GM19397 (cell line): ENCODE measurements around the gene SHOC2.

Experiments used
- ATAC-seq: cut with Tn5 transposase; IDR thresholded peaks from one replicate; pipeline ENCODE4 v1.9.1; 2021; ENCODE audit warnings: mild to moderate bottlenecking, moderate library complexity; ENCODE audit not compliant: unreplicated experiment

SHOC2 gene

DNA sequence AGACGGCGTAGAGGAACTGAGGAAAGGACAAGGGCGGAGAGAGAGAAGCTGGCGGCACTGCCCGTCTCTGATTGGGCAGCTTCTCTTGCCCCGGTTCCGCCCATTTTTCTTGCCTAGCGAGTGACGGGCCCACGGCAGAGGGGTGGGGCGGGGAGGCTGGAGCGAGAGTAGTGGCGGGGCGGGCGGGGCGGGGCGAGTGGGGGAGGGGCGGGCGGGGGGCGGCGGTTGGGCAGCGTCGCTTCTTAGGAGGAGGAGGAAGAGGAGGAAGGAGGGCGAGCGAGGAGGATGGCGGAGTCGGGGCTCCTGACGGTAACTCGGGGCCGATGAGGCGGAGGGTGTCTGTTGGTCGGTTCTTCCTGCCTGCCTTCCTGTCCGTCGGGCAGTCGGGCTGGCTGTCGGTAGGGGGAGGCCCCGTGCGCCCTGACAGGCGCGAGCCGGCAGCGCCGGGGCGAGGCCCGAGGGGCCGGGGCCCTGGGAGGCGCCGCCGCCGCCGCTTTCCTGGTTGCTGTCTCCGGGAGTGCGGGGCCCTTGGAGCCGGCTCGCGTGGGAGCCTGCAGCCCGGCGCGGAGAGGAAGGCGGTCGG, at the start of gene SHOC2:
Gene SHOC2 (plus strand): TSS at position 256 of the 583 bp plus-strand sequence. CDS start 44,755 bp downstream, outside the sequence.
- ATAC-seq = peak; percentile 8

DNA sequence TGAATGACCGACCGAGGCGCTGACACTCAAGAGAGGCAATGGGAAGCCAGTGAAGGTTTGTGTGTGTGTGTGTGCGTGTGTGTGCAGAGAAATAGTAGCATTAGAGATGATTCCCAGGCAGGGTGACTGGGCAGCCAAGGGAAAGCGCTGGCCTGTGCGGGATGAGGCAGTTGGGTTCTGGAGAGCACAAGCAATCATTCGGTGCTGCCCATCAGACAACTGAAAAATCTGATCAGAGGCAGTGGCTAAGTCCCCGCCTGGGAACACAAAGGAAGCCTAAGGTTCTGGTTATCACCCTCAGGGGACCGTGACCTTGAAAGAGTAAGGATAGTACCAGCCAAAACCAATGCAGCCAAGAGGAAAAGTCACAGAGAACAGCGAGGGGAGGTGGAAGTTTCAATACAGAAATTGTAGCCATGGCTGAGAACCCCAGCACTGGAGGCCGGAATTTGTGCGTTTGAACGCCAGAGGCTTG, 48.5 kb upstream of the SHOC2 start:
- no peak for ATAC-seq

DNA sequence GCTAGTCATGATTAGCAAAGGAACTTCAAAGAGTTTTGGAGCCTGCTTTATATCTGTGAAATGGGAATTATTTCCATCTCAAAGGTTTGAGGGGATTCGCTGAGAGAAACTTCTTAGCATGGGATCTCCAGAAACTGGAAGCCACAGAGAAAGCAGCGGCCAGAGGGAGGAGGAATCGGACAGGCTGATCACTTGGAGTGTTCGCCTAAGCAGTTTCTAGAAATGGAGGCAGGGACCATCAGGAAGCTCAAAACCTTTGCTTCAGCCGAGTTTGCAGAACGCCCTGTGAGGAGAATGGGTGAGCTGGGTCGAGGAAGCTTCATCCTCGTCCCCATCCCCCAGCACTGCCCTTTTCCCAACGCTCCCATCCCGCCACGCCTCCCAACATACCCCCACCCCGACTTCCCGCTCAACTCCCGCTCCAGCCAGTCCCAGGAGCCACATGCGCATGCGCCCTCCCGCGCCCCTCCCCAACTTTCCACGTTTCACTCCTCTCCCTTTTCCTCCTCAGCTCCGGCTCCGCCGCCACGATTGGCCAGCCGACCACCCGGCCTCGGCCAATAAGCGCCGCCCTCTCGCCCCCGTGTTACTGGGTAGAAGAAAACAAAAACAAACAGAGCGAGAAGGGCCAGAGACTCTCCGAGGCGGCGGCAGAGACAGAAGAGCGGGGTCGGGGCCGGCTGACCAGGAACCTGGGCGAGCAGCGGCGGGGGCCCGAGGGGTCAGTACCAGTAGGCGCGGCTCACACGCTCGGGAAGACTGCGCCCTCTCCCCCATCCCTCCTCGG, 47.9 kb upstream of the SHOC2 start, which contains the start of gene PDCD4:
Gene PDCD4 (plus strand): TSS at position 631 of the 787 bp plus-strand sequence. CDS start 4,100 bp downstream, outside the sequence.
- peak; percentile 75 for ATAC-seq

DNA sequence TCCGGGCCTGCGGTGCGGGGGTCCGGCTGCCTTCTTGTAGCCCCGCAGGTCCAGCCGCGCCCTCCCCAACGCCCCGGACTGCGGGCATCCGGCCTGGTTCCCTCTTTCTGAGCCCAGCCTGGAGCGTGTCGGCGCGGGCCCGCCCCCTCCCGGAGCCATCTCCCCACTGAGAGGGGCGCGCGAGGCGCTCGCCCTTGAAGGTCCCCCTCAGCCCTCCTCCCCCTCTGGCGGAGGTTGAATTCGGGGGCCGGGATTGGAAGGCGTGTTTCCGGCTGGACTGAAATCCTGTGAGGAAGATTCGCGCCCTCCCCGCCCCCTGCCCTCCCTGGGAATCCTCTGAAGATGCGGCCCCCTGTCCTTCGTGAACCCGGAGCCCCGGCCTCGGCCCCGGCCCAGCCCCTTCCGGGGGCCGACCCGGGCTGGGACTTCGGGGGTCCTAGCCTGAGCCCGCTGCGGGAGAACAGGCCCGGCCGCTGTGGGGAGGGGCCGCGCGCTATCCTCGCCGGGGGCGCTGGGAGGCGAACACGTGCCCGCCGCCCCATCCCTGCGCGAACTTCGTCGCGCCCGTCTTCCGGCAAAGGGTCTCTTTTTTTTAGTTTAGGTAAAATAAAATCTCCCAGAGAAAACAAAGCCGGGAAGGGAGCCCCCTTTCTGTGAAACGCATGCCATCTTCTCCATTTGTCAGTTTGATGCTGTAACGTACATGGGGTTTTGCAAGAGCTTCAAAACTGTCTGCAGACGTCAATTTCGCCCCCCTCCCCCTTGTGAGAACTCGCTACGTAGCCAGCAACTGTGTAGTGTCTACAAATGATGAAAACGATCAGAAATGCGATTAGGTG, 47.0 kb upstream of the SHOC2 start:
- peak; percentile 46 for ATAC-seq

DNA sequence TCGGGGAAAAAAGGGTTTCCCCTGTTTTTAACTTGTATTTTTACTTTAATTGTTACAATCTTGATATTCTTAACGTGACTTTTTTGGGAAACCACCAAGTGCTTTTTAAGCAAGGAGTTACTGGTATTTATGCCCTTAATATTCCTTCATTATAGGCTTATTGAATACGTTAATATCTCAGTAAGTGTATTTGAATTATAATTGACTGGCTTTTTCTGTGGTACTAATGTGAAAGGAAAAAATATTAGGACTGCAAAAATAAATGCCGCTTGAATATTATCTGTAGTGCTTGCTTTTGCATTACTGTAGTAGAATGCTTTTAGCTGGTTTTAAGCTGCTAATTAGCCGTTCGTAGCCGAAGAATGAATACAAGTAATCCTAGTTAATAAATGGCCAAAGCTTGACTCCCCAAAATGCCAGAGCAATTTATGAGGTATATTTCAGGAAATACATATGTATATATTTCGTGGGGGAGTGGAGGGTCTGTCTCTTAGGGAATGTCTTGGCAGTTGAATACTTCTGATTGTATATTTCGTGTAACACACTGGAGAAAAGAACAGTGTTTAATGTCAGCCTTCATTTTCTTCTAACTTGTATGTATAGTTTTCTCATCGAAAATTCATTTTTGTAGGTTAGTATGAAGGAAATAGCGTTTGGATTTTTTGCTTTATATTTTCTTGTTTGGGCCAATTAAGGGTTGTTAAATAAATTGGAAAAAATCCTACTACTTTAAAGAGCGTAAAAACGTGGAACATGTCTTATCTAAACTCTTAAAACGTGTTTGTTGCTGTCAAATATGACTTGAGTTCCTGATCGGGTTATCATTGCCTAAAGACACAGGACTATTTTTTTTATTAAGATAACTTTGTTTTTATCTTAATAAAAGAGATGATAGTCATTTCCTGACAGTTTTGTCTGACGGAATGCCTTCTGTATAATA, 46.1 kb upstream of the SHOC2 start:
- ATAC-seq = no peak

DNA sequence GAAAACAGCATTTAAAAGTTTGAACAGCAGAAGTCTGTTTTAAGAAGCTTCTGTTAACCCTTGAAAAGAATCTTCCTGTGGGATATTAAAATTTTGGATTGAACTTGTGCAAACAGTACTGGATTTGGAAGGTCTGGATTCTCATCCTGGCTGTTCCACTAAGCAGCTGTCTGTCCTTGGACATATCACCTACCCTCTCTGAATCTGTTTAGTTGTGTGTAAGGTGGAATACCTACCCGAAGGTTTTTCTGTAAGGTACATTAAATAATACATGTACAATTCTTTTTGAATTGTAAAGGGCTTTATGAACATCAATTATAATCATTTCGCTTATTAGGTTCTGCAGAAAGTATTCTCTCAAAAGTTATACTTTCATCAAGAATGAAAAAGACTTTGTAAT, 45.5 kb upstream of the SHOC2 start:
- ATAC-seq = no peak

DNA sequence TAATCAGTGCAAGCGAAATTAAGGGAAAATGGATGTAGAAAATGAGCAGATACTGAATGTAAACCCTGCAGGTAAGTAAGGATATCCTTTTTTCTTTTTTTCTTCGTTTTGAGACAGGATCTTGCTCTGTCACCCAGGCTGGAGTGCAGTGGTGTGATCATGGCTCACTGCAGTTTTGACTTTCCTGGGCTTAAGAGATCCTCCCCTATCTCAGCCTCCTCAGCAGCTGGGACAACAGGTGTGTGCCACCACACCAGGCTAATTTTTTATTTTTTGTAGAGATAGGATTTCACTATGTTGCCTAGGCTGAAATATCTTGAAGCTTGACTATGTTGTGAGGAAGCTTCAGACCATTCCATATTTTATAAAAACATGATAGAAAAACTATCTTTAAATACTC, 43.4 kb upstream of the SHOC2 start:
- ATAC-seq = no peak

DNA sequence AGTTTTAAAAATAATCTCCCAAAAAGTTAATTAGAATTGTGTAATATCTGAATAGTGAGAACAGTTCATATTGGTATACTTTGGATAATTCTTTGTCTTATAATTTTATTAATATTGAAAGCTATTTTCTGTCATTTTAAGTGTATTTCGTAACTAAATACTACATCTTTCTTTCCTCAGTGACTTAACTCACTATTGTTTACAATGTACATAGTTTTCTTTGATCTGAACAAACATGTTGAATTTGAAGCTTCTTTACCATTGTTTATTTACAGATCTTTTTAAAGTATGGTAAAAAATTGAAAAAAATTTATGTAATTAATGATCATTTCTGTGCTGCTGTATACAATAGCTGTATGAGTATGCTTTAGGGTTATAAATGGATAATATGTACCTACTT, 42.6 kb upstream of the SHOC2 start:
- no peak for ATAC-seq

DNA sequence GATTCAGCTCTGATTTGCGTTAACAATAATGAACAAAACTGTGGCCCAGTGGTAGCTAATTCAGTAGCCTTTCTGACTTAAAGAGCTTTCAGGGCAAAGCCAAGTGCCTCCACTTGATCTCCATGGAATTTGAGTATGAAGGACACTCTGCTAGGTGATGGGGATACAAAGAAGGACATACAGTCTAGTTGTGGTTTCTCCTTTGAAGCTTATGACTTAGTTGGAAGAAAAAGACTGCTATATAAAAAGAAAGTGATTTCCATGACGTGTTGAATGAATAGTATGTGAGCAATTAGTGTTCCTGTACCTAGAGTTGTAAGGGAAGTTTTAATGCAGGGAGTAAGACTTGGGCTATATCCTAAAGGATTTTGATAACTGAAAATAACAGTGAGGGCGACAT, 39.4 kb upstream of the SHOC2 start:
- ATAC-seq = no peak

DNA sequence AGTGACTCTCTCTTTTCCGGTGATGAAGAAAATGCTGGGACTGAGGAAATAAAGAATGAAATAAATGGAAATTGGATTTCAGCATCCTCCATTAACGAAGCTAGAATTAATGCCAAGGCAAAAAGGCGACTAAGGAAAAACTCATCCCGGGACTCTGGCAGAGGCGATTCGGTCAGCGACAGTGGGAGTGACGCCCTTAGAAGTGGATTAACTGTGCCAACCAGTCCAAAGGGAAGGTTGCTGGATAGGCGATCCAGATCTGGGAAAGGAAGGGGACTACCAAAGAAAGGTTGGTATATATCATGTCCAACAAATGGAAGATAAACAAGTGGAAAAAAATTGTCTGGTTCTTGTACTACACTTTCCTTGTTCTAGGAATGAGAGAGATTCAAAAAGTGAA, 38.2 kb upstream of the SHOC2 start:
- no peak for ATAC-seq

DNA sequence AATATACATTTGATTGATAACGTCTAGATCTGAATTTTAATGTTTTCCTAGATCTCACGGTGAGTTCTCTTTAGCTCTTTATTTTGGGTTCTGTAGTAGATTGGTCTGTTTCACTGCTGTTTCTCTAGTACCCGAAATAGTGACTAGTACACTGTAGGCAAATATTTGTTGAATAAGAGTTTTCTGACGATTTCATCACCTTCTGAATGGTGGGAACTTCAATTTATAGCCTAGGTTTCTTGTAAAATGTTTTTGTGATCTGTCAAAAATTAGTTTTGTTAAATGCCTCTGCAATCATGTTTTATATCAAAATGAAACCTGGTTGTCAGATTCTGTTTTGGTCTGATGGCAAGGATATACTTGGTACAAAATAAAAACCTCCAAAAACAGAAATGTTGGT, 37.5 kb upstream of the SHOC2 start:
- no peak for ATAC-seq

DNA sequence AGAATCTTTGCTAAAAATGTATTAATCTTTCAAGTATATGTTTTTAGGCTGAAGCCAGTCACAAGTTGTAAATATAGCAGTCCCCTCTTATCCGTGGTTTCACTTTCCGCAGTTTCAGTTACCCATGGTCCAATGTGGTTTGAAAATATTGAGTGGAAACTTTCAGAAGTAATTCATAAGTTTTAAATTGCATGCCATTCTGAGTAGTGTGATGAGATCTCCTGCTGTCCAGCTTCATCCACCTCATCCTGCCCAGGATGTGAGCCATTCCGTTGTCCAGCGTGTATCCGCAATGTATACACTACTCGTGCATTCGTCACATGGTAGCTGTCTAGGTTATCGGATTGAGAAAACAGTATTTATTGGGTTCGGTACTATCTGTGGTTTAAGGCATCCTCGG, 35.5 kb upstream of the SHOC2 start:
- no peak for ATAC-seq

DNA sequence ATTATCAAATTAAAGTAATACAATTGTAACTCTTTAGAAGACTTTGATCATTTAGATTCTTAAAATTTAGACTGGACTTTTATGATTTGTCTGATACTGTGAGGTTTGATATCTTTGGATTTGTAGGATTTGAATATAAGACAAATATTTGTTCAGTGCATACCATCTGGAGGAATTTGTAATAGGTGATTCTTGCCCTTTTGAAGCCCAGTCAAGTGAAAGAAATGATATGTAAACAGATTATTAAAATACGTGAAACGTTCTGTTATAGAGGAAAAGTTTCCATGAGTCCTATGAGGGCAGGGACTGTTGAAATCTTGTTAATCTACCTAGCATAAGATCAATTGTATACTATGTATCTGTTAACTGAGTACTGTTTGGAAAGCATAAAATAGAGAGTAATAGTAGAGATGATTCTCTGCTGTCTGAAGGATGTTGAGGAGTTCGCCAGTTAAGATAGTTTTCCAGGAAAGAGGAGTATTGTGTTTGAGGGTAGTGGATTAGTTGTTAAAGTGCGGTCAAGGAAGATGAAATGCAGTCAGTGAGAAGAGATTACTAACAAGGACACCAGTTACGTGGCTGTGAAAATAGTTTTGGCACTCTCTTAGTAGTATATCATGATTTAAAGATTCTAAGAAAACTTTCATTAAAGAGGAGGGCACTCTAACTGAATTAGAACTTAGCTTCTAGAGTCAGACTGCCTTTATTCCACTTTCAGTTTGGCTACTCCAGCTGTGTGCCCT, 33.3 kb upstream of the SHOC2 start:
- no peak for ATAC-seq

DNA sequence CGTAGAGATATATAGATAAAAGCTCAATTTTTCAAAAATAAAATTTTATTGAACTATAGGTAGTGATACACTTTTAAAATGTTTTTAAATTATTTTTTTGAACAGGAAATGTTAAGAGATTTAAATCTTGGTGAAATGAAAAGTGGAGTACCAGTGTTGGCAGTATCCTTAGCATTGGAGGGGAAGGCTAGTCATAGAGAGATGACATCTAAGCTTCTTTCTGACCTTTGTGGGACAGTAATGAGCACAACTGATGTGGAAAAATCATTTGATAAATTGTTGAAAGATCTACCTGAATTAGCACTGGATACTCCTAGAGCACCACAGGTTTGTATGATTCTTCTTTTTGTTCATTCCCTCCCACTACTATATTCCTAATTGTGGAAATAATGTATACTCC, 31.8 kb upstream of the SHOC2 start:
- ATAC-seq = no peak

DNA sequence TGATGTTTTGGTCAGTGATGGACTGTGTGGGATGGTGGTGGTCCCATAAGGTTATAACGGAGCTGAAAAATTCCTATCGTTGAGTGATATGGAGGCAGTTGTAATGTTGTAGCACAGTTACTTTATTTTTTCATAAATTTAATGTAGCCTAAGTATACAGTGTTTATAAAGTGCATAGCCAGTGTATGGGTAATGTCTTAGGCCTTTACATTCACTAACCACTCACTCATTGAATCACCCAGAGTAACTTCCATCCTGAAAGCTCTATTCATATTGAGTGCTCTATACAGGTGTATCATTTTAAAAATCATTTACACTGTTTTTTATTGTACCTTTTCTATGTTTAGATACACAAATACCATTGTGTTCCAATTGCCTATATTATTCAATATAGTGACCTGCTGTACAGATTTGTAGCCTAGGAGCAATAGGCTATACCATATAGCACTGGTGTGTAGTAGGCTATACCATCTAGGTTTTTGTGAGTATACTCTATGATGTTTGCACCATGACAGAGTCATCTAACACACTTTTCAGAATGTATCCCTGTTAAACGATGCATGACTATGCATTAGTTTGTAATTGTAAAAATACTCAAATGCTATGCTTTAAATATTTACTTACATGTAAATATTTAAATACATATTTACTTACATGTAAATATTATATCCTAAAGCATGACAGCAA, 26.7 kb upstream of the SHOC2 start:
- no peak for ATAC-seq

DNA sequence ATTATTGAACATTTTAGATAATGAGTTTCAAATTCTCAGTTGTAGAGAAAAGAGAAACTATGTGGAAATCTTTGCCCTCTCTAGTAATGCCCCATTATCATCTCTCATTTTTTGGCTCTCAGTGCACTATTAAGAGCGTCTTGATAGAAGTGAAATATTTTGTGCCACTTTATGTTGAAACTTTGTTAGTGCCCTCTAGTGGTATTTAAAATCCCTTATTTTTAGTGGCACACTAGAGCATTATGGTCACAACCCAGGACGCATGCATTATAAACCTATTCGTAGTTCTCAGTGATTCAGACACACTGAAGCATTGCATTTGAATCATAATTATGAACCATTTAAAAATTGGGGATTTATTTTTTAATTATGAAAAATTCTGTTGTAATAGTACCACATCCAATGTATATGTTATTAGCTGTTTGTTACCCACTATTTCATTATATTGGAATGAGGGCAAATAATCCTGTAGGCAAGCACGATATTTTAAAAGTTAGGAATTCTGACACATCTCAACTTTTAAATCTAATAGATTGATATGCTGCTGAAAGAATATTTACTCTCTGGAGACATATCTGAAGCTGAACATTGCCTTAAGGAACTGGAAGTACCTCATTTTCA, 25.7 kb upstream of the SHOC2 start:
- ATAC-seq = peak; percentile 58

DNA sequence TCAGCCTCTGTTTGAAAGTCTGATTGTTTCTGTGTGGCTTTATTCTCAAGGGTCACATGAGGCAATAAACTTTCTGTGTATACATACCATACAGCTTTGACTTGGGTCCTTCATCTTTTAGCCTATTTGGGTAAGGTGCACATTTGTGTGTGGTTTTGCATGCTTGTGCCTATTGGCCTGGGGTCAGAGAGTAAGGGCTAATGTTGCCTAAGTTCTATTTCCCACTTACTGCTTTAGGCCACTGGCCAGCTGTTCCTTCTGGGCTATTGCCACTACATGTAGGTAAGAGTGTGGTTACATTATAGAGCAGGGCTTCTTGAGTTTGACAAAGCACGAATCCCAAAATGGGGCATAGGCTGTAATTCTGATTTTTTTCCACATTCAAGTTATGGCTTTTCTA, 22.2 kb upstream of the SHOC2 start:
- no peak for ATAC-seq

DNA sequence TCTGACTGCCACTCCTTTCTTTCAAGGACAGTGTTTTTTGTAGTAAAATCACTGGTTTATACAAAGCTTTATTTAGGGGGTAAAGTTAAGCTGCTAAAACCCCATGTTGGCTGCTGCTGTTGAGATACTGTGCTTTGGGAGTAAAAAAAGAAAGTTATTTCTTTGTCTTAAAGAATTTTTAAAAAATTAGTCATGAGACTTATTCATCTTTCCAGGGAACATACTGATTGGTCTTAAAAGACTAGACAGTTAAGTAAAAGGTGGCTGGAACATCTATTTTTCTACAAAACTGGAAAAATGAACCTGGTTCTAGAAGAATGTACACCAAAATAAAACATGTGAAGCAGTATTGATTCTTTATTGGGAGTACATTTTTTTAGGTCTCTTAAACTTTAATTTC, 21.0 kb upstream of the SHOC2 start:
- ATAC-seq = no peak

DNA sequence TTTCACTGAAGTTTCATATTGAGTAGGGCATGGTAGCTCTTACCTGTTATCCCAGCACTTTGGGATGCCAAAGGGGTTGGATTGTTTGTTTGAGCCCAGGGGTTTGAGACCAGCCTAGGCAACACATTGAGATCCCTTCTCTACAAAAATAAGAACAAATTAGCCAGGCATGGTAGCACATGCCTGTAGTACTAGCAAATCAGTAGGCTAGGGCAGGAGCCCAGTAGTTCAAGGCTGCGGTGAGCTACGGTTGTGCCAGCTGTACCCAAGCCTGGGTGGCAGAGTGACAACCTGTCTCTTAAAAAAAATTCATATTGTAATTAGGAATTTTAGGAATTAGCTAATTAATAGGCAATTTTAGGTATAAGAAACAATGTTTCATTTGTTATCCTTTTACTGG, 18.4 kb upstream of the SHOC2 start:
- no peak for ATAC-seq
